C1 segment of cervical spinal cord (tissue), 14 donors: ENCODE data around the gene INS.

Experiments used
- DNase-seq, 14 donors: peaks; one replicate each; lab custom pipeline; 2025; lab: John Stamatoyannopoulos, UW

INS gene

GRCh38 chr11:2160736-2161259, at the start of gene INS:
TSS of gene INS (minus strand) at chr11:2161209. CDS start at chr11:2160971, 238 bp downstream.
- DNase-seq, result no peak

GRCh38 chr11:2210366-2211112, 49.5 kb upstream of the INS start:
- DNase-seq, result no peak

GRCh38 chr11:2209900-2210321, 48.9 kb upstream of the INS start:
- no peak for DNase-seq

GRCh38 chr11:2209370-2209801, 48.4 kb upstream of the INS start:
- DNase-seq, result no peak

GRCh38 chr11:2208691-2209369, 47.8 kb upstream of the INS start:
- DNase-seq, result peak in 2 of 14 donors; percentile 42 to 87

GRCh38 chr11:2207773-2208621, 47.0 kb upstream of the INS start:
- no peak for DNase-seq

- no peak for DNase-seq
These were observed 46.2 kb upstream of the INS start for GRCh38 chr11:2207212-2207611.

GRCh38 chr11:2205981-2206690, 45.1 kb upstream of the INS start:
- DNase-seq, result no peak

GRCh38 chr11:2205214-2205720, 44.3 kb upstream of the INS start:
- DNase-seq, result no peak

- no peak for DNase-seq
These were observed 43.6 kb upstream of the INS start for GRCh38 chr11:2204361-2205213.

GRCh38 chr11:2203440-2204259, 42.6 kb upstream of the INS start:
- DNase-seq, result no peak

GRCh38 chr11:2202900-2203439, 42.0 kb upstream of the INS start:
- no peak for DNase-seq

GRCh38 chr11:2202071-2202899, 41.3 kb upstream of the INS start:
- no peak for DNase-seq

- no peak for DNase-seq
These were observed 40.5 kb upstream of the INS start for GRCh38 chr11:2201542-2201941.

GRCh38 chr11:2200957-2201519, 40.0 kb upstream of the INS start:
- DNase-seq, result no peak

- no peak for DNase-seq
These were observed 39.5 kb upstream of the INS start for GRCh38 chr11:2200536-2200935.

GRCh38 chr11:2199466-2200341, 38.7 kb upstream of the INS start:
- no peak for DNase-seq
